ENCODE results near the gene FMN1. TPM values are rescaled to one million over a fixed set of nuclear protein-coding genes. Genes with fewer than 3 reads are reported as not detected.

The FMN1 gene
- polyA plus RNA-seq, 5 donors: 3.1 to 9.4 (median 6.8) TPM

- DNase-seq: no peak
Measured at GRCh38 chr15:32778391-32779176, 415.9 kb downstream of the FMN1 start.

- no peak for DNase-seq
Measured at GRCh38 chr15:32775103-32775502, 419.4 kb downstream of the FMN1 start.

- no peak for DNase-seq
Measured at GRCh38 chr15:32774022-32774421, 420.5 kb downstream of the FMN1 start.

GRCh38 chr15:32767236-32767635, 427.3 kb downstream of the FMN1 start:
- DNase-seq: no peak

- DNase-seq: no peak
Measured at GRCh38 chr15:32766101-32766500, 428.4 kb downstream of the FMN1 start.

GRCh38 chr15:32765236-32765635, 429.3 kb downstream of the FMN1 start:
- DNase-seq: no peak

- no peak for DNase-seq
Measured at GRCh38 chr15:32763295-32763694, 431.2 kb downstream of the FMN1 start.

GRCh38 chr15:32757426-32757825, 437.1 kb downstream of the FMN1 start:
- no peak for DNase-seq

GRCh38 chr15:32750979-32751378, 443.5 kb downstream of the FMN1 start:
- no peak for DNase-seq

GRCh38 chr15:32747921-32748342, 446.6 kb downstream of the FMN1 start:
- no peak for DNase-seq

GRCh38 chr15:32746116-32746857, 448.2 kb downstream of the FMN1 start:
- DNase-seq: no peak

- no peak for DNase-seq
Measured at GRCh38 chr15:32743411-32744140, 450.9 kb downstream of the FMN1 start.

GRCh38 chr15:32739522-32740063, 454.9 kb downstream of the FMN1 start:
- DNase-seq: no peak

- no peak for DNase-seq
Measured at GRCh38 chr15:32738666-32739065, 455.8 kb downstream of the FMN1 start.

- no peak for DNase-seq
Measured at GRCh38 chr15:32737304-32737703, 457.2 kb downstream of the FMN1 start.

- DNase-seq: no peak
Measured at GRCh38 chr15:32736701-32737061, 457.8 kb downstream of the FMN1 start.

- DNase-seq: no peak
Measured at GRCh38 chr15:32735989-32736700, 458.4 kb downstream of the FMN1 start.

GRCh38 chr15:32733281-32733680, 461.2 kb downstream of the FMN1 start:
- no peak for DNase-seq

GRCh38 chr15:32732574-32733157, 461.8 kb downstream of the FMN1 start:
- DNase-seq: no peak

- no peak for DNase-seq
Measured at GRCh38 chr15:32730677-32731654, 463.5 kb downstream of the FMN1 start.
